Ishikawa (cell line): ENCODE data around the gene ADNP2.

Experiments
- CEBPB ChIP-seq: IDR thresholded peaks from 2 replicates; pipeline ENCODE4 v1.6.1; 2012
- CREB1 ChIP-seq: IDR thresholded peaks from 2 replicates; pipeline ENCODE4 v1.6.1; 2012; ENCODE audit warnings: low read depth
- EP300 ChIP-seq: IDR thresholded peaks from 2 replicates; pipeline ENCODE4 v1.6.1; 2012; ENCODE audit warnings: borderline replicate concordance
- FOXM1 ChIP-seq: IDR thresholded peaks from 2 replicates; pipeline ENCODE4 v1.6.1; 2012; ENCODE audit warnings: low read depth, borderline replicate concordance
- MAX ChIP-seq: IDR thresholded peaks from 2 replicates; pipeline ENCODE4 v1.6.1; 2012
- RAD21 ChIP-seq: IDR thresholded peaks from 2 replicates; pipeline ENCODE4 v1.6.1; 2012; ENCODE audit warnings: low read depth
- TAF1 ChIP-seq: IDR thresholded peaks from 2 replicates; pipeline ENCODE4 v1.6.1; 2012; ENCODE audit warnings: low read depth, mild to moderate bottlenecking
- TEAD4 ChIP-seq: IDR thresholded peaks from 2 replicates; pipeline ENCODE4 v1.6.1; 2012
- USF1 ChIP-seq: IDR thresholded peaks from 2 replicates; pipeline ENCODE4 v1.6.1; 2012
- YY1 ChIP-seq: IDR thresholded peaks from 2 replicates; pipeline ENCODE4 v1.6.1; 2012; ENCODE audit warnings: low read depth
- TF ChIP-seq, protein P1 (sequence below): IDR thresholded peaks from 2 replicates; pipeline ENCODE4 v1.6.1; 2012; ENCODE audit warnings: low read depth, mild to moderate bottlenecking

DNA sequence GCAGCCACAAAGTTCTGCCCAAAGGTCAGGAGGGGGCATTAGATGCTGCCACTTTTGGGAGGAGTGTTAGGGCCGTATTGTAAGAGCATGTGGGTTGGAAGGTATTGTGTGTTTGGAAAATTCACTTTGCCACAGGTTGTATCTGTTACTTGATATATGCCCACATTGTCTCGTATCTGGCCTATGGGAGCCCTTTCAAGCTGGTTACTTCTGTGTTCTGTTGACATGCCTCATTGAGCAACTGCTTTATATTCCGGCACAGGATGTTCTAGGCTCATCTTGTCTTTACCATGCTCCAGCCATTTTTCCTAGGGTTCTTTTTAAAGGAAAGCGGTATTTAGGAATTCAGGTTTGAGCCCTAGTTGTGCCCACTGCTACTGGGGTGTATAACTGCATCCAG is 6.0 kb downstream of the ADNP2 start:
- TF ChIP-seq EP300 (no peak), CEBPB (no peak), MAX (no peak), RAD21 (no peak), CREB1 (no peak), FOXM1 (no peak), TAF1 (no peak), YY1 (no peak), TEAD4 (no peak), USF1 (no peak)
- TF ChIP-seq, protein P1, sequence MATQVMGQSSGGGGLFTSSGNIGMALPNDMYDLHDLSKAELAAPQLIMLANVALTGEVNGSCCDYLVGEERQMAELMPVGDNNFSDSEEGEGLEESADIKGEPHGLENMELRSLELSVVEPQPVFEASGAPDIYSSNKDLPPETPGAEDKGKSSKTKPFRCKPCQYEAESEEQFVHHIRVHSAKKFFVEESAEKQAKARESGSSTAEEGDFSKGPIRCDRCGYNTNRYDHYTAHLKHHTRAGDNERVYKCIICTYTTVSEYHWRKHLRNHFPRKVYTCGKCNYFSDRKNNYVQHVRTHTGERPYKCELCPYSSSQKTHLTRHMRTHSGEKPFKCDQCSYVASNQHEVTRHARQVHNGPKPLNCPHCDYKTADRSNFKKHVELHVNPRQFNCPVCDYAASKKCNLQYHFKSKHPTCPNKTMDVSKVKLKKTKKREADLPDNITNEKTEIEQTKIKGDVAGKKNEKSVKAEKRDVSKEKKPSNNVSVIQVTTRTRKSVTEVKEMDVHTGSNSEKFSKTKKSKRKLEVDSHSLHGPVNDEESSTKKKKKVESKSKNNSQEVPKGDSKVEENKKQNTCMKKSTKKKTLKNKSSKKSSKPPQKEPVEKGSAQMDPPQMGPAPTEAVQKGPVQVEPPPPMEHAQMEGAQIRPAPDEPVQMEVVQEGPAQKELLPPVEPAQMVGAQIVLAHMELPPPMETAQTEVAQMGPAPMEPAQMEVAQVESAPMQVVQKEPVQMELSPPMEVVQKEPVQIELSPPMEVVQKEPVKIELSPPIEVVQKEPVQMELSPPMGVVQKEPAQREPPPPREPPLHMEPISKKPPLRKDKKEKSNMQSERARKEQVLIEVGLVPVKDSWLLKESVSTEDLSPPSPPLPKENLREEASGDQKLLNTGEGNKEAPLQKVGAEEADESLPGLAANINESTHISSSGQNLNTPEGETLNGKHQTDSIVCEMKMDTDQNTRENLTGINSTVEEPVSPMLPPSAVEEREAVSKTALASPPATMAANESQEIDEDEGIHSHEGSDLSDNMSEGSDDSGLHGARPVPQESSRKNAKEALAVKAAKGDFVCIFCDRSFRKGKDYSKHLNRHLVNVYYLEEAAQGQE: no peak
